OCI-LY3 (cell line): ENCODE results near the gene CCDC40.

ENCODE experiments used
- H2AFZ ChIP-seq: fragments of 200-600, 300-600 bp; shearing (Covaris generic); 2 replicates; pipeline ENCODE4 v1.6.0; 2014; ENCODE audit warnings: antibody characterized with exemption, low read depth, low read length
- H3K27ac ChIP-seq: fragments of 200-600, 300-600 bp; sonication (generic); 2 replicates; pipeline ENCODE4 v1.5.1; 2014; ENCODE audit warnings: mild to moderate bottlenecking, low read length, moderate library complexity, mixed read lengths
- H3K27me3 ChIP-seq: fragments of 200-600, 300-600 bp; sonication (generic); 2 replicates; pipeline ENCODE4 v1.6.1; 2014; ENCODE audit warnings: low read depth, low read length, mixed read lengths
- H3K36me3 ChIP-seq: fragments of 200-600, 300-600 bp; sonication (generic); replicated peaks from 2 replicates; pipeline ENCODE3; 2014; ENCODE audit warnings: low read depth, low read length, mixed read lengths
- H3K4me1 ChIP-seq: fragments of 300-600, 200-600 bp; sonication (generic); 2 replicates; pipeline ENCODE4 v1.6.1; 2014; ENCODE audit warnings: low read length, mixed read lengths
- H3K4me2 ChIP-seq: fragments of 200-600, 300-600 bp; sonication (generic); 2 replicates; pipeline ENCODE4 v1.6.1; 2014; ENCODE audit warnings: low read length, mixed read lengths
- H3K4me3 ChIP-seq: fragments of 300-600, 200-600 bp; sonication (generic); 2 replicates; pipeline ENCODE4 v1.5.1; 2014; ENCODE audit warnings: antibody characterized with exemption, mild to moderate bottlenecking, low read length, moderate library complexity
- H3K79me2 ChIP-seq: fragments of 300-600, 200-600 bp; shearing (Covaris generic); 2 replicates; pipeline ENCODE4 v1.6.1; 2014; ENCODE audit warnings: mild to moderate bottlenecking, low read length, mixed read lengths
- H3K9ac ChIP-seq: fragments of 300-600, 200-600 bp; shearing (Covaris generic); 2 replicates; pipeline ENCODE4 v1.6.0; 2014; ENCODE audit warnings: mild to moderate bottlenecking, low read length, moderate library complexity
- H3K9me3 ChIP-seq: fragments of 200-600, 300-600 bp; shearing (Covaris generic); 2 replicates; pipeline ENCODE4 v1.6.1; 2014; ENCODE audit warnings: low read length, mixed read lengths; ENCODE audit not compliant: insufficient read depth
- H4K20me1 ChIP-seq: fragments of 200-600, 300-600 bp; sonication (generic); 2 replicates; pipeline ENCODE4 v1.6.1; 2016; ENCODE audit warnings: low read length, mixed read lengths; ENCODE audit not compliant: insufficient read depth
- EZH2phosphoT487 ChIP-seq: fragments of 200-600 bp; shearing (Covaris generic); IDR thresholded peaks from 2 replicates; pipeline ENCODE4 v1.6.1; 2018; ENCODE audit warnings: antibody characterized with exemption, mixed run types, low read depth
- TF ChIP-seq, protein P1 (sequence below): fragments of 200-600, 300-600 bp; sonication (generic); IDR thresholded peaks from 2 replicates; pipeline ENCODE4 v1.5.1; 2014; ENCODE audit warnings: antibody characterized with exemption, low read length, low read depth

CCDC40 gene

DNA sequence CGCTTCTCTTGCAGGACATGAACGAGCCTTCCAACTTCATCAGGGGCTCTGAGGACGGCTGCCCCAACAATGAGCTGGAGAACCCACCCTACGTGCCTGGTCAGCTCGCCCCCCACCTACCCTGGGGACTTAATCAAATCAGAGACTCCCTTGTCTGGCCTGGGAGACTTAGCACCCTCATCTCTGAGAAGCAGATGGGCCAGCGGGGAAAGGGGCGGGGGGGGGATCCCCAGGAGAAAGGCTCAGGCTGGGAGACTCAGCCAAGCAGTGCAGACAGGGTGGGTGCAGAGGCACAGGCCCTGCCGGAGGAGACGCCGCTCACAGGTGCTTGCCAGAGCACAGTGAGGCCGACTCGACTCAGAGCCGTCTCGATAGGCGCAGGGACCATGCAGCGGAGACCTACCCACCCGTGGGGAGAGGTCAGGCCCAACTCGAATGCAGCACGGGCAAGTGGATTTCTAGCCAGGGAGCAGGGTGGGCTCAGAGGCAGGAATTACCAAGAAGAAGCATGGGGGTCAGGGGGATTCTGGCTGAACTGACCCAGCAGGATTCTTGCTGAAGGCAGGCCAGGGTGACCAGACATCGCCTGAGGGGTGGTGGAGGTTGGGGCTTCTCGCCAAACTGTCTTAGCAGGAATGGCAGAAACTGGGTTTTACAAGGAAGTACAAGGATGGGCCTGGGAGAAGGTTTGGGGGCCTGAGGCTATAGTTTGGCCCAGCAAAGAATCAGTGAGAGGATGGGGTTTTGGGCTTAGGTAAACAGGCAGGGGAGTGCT, 74.7 kb downstream of the CCDC40 start:
- no peak overlapping the region for H3K4me2 ChIP-seq
- no peak overlapping the region for H3K4me3 ChIP-seq
- H2AFZ ChIP-seq = no peak overlapping the region
- H3K9me3 ChIP-seq = no peaks in the 10 kb centered on the region
- no peaks in the 10 kb centered on the region for H4K20me1 ChIP-seq
- H3K27me3 ChIP-seq = no peaks in the 10 kb centered on the region
- H3K79me2 ChIP-seq = no peaks in the 10 kb centered on the region
- H3K36me3 ChIP-seq = no peaks in the 10 kb centered on the region
- TF ChIP-seq EZH2phosphoT487 = no peak
- TF ChIP-seq, protein P1, sequence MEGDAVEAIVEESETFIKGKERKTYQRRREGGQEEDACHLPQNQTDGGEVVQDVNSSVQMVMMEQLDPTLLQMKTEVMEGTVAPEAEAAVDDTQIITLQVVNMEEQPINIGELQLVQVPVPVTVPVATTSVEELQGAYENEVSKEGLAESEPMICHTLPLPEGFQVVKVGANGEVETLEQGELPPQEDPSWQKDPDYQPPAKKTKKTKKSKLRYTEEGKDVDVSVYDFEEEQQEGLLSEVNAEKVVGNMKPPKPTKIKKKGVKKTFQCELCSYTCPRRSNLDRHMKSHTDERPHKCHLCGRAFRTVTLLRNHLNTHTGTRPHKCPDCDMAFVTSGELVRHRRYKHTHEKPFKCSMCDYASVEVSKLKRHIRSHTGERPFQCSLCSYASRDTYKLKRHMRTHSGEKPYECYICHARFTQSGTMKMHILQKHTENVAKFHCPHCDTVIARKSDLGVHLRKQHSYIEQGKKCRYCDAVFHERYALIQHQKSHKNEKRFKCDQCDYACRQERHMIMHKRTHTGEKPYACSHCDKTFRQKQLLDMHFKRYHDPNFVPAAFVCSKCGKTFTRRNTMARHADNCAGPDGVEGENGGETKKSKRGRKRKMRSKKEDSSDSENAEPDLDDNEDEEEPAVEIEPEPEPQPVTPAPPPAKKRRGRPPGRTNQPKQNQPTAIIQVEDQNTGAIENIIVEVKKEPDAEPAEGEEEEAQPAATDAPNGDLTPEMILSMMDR = no peak
- H3K9ac ChIP-seq = no peak overlapping the region
- no peak overlapping the region for H3K27ac ChIP-seq
- no peaks in the 10 kb centered on the region for H3K4me1 ChIP-seq

DNA sequence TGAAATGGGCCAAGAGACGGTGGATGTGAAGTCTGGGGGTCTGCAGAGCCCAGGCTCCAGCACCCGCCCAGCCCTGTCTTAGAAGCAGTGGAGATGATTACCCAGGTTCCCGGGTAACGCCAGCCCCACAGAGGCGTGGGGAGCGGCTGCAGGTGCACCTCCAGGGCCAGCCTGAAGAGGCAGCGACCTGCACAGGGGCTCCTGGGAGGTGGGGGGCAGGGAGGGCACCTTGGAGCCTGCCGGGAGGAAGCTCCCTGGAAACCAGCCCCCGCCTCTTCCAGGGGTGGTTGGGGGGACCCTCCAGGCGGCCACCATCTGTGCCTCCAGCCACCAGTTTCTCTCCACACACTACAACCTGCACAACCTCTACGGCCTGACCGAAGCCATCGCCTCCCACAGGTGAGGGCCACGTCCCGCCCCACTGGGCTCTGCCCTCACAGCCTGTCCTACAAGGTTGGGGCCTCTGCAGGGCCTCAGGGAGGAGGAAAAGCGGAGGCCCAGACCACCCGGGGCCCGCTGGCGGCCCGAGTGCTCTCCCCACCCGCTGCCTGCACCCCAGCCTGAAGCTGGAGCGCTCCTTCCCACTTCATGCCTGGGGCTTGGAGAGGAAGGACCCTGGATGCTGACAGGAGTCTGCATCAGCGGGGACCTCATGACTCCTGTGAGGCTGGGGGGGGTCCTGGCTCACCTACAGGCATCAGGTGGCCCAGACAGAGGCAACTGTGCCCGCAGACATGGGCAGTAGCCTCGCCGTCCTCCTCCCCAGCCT, 75.4 kb downstream of the CCDC40 start:
- Histone ChIP-seq H3K4me1 (no peaks in the 10 kb centered on the region), H3K4me3 (no peak overlapping the region), H3K36me3 (no peaks in the 10 kb centered on the region), H3K27me3 (no peaks in the 10 kb centered on the region), H4K20me1 (no peaks in the 10 kb centered on the region), H3K27ac (no peak overlapping the region), H3K4me2 (no peak overlapping the region), H3K9me3 (no peaks in the 10 kb centered on the region), H2AFZ (no peak overlapping the region), H3K79me2 (no peaks in the 10 kb centered on the region), H3K9ac (no peak overlapping the region)
- TF ChIP-seq, protein P1 = no peak

- H3K4me1 ChIP-seq = no peaks in the 10 kb centered on the region
- no peak overlapping the region for H3K4me2 ChIP-seq
- H3K9ac ChIP-seq = no peak overlapping the region
- no peaks in the 10 kb centered on the region for H4K20me1 ChIP-seq
- H2AFZ ChIP-seq = no peak overlapping the region
- TF ChIP-seq, protein P1 = no peak
- H3K27ac ChIP-seq = no peak overlapping the region
- H3K79me2 ChIP-seq = no peaks in the 10 kb centered on the region
- H3K4me3 ChIP-seq = no peak overlapping the region
- no peaks in the 10 kb centered on the region for H3K9me3 ChIP-seq
- H3K27me3 ChIP-seq = no peaks in the 10 kb centered on the region
- H3K36me3 ChIP-seq = no peaks in the 10 kb centered on the region
These were observed 76.1 kb downstream of the CCDC40 start for GRCh38 chr17:80112471-80113032.

- no peak overlapping the region for H3K4me2 ChIP-seq
- no peaks in the 10 kb centered on the region for H3K4me1 ChIP-seq
- H3K4me3 ChIP-seq = no peak overlapping the region
- H3K9ac ChIP-seq = no peak overlapping the region
- no peak overlapping the region for H3K27ac ChIP-seq
- TF ChIP-seq, protein P1 = no peak
- no peak for TF ChIP-seq EZH2phosphoT487
- no peaks in the 10 kb centered on the region for H4K20me1 ChIP-seq
- no peaks in the 10 kb centered on the region for H3K36me3 ChIP-seq
- H3K9me3 ChIP-seq = no peaks in the 10 kb centered on the region
- H2AFZ ChIP-seq = no peak overlapping the region
- H3K79me2 ChIP-seq = no peaks in the 10 kb centered on the region
- H3K27me3 ChIP-seq = no peaks in the 10 kb centered on the region
These were observed 76.6 kb downstream of the CCDC40 start for GRCh38 chr17:80113033-80113484.
